Trophoblast cell (in vitro differentiated cells and primary cell): ENCODE data around the gene MYBPC1.

Experiments
- DNase-seq, 2 donors: peaks; one replicate each; pipeline ENCODE4 v3.0.0-alpha.2; 2016
- H2AFZ ChIP-seq: 2 replicates; pipeline ENCODE4 v1.6.1; 2013; ENCODE audit warnings: low read length, moderate library complexity, mild to moderate bottlenecking; ENCODE audit not compliant: insufficient read depth, poor library complexity
- H2AK5ac ChIP-seq: 2 replicates; pipeline ENCODE4 v1.6.1; 2013; ENCODE audit warnings: mild to moderate bottlenecking, low read length
- H2BK120ac ChIP-seq: 2 replicates; pipeline ENCODE4 v1.6.1; 2013; ENCODE audit warnings: low read length, mild to moderate bottlenecking, moderate library complexity; ENCODE audit not compliant: insufficient read depth, poor library complexity
- H2BK12ac ChIP-seq: 2 replicates; pipeline ENCODE4 v1.6.1; 2013; ENCODE audit warnings: mild to moderate bottlenecking, low read length, moderate library complexity
- H2BK5ac ChIP-seq: 2 replicates; pipeline ENCODE4 v1.6.1; 2013; ENCODE audit warnings: low read length, low read depth, moderate library complexity, mild to moderate bottlenecking; ENCODE audit not compliant: poor library complexity
- H3K14ac ChIP-seq: 2 replicates; pipeline ENCODE4 v1.6.1; 2013; ENCODE audit warnings: mild to moderate bottlenecking, low read length
- H3K18ac ChIP-seq: 2 replicates; pipeline ENCODE4 v1.6.1; 2013; ENCODE audit warnings: mild to moderate bottlenecking, low read length
- H3K23ac ChIP-seq: 2 replicates; pipeline ENCODE4 v1.6.1; 2013; ENCODE audit warnings: low read length
- H3K27ac ChIP-seq: 2 replicates; pipeline ENCODE4 v1.5.1; 2013; ENCODE audit warnings: low read depth, mild to moderate bottlenecking, inconsistent platforms, low read length, moderate library complexity
- H3K27me3 ChIP-seq: 2 replicates; pipeline ENCODE4 v1.6.1; 2013; ENCODE audit warnings: inconsistent platforms, mild to moderate bottlenecking, low read length, moderate library complexity; ENCODE audit not compliant: insufficient read depth
- H3K36me3 ChIP-seq, 2 experiments: 1 replicate in 1 of 2; 2 replicates in 1 of 2; pipeline ENCODE4 v1.6.1; 2013; ENCODE audit warnings: low read length in 2 of 2, mild to moderate bottlenecking in 2 of 2, moderate library complexity in 1 of 2; ENCODE audit not compliant: insufficient read depth in 2 of 2, control insufficient read depth in 1 of 2
- H3K4ac ChIP-seq: 2 replicates; pipeline ENCODE4 v1.6.1; 2013; ENCODE audit warnings: low read depth, mild to moderate bottlenecking, low read length, moderate library complexity
- H3K4me1 ChIP-seq, 2 experiments: 1 replicate in 1 of 2; 2 replicates in 1 of 2; pipeline ENCODE4 v1.6.1; 2013; ENCODE audit warnings: low read length in 2 of 2, mild to moderate bottlenecking in 2 of 2, moderate library complexity in 1 of 2; ENCODE audit not compliant: insufficient read depth in 2 of 2, control insufficient read depth in 1 of 2
- H3K4me2 ChIP-seq: 2 replicates; pipeline ENCODE4 v1.6.1; 2013; ENCODE audit warnings: inconsistent platforms, mild to moderate bottlenecking, low read length, moderate library complexity
- H3K4me3 ChIP-seq: 2 replicates; pipeline ENCODE4 v1.5.1; 2013; ENCODE audit warnings: mild to moderate bottlenecking, low read depth, low read length, inconsistent platforms
- H3K79me1 ChIP-seq: one replicate; pipeline ENCODE4 v1.6.1; 2013; ENCODE audit warnings: low read length
- H3K79me2 ChIP-seq: 2 replicates; pipeline ENCODE4 v1.6.1; 2013; ENCODE audit warnings: low read length, mild to moderate bottlenecking; ENCODE audit not compliant: control insufficient read depth, insufficient read depth, poor library complexity
- H3K9ac ChIP-seq: 2 replicates; pipeline ENCODE4 v1.6.1; 2013; ENCODE audit warnings: mild to moderate bottlenecking, low read length
- H3K9me3 ChIP-seq: 2 replicates; pipeline ENCODE4 v1.6.1; 2013; ENCODE audit warnings: low read depth, mild to moderate bottlenecking, control low read depth, inconsistent platforms, low read length; ENCODE audit not compliant: insufficient read depth
- H4K12ac ChIP-seq: 2 replicates; pipeline ENCODE4 v1.6.1; 2013; ENCODE audit warnings: low read depth, mild to moderate bottlenecking, low read length, moderate library complexity
- H4K8ac ChIP-seq: 2 replicates; pipeline ENCODE4 v1.6.1; 2013; ENCODE audit warnings: low read depth, mild to moderate bottlenecking, low read length, moderate library complexity
- H4K91ac ChIP-seq: one replicate; pipeline ENCODE4 v1.6.1; 2013; ENCODE audit warnings: low read depth, mild to moderate bottlenecking, low read length, moderate library complexity
- whole genome bisulfite sequencing: extraction: QIAGEN DNeasy Blood & Tissue Kit; methylation state at CpG from one replicate; pipeline ENCODE4 v1.1.7; 2013; ENCODE audit warnings: missing lambda C conversion rate; ENCODE audit not compliant: insufficient read length, insufficient coverage; ENCODE audit errors: extremely low coverage; 5-methylcytosine and 5-hydroxymethylcytosine counted together

MYBPC1 gene

DNA sequence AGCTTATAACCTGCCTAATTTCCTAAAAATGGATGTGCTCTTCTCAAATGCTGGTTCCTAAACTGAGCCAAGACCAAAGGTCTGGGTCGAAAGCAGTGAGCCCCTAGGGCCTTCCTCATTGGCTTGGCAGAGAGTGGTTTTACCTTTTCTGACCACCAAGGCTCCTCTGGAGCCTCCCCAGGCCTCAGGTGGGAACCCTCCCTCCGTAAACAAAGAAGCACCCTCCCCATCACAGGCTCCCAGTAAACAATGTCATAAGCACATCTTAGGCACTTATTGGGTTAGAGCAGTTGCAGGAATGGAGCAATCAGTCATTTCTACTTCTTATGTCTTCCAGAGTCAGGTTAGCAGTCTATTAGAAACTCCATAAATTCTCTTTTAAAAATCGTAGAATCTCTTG, 108.7 kb downstream of the MYBPC1 start:
- Histone ChIP-seq H2BK5ac (no peak overlapping the region), H3K4me1 (peaks cover 3 to 5% of the 10 kb centered on the region in 2 experiments), H3K79me2 (no peaks in the 10 kb centered on the region), H3K27ac (no peak overlapping the region), H3K9ac (no peak overlapping the region), H4K91ac (no peak overlapping the region), H3K79me1 (no peaks in the 10 kb centered on the region), H3K4me2 (no peak overlapping the region), H3K23ac (no peak overlapping the region), H3K9me3 (no peaks in the 10 kb centered on the region), H3K4me3 (no peak overlapping the region), H3K36me3 (no peaks in the 10 kb centered on the region), H2BK120ac (no peak overlapping the region), H3K27me3 (no peaks in the 10 kb centered on the region), H2AK5ac (no peak overlapping the region), H3K4ac (no peak overlapping the region), H4K12ac (no peak overlapping the region), H2AFZ (no peak overlapping the region), H4K8ac (peak overlapping the region; percentile 54), H3K18ac (peak overlapping the region; percentile 22), H2BK12ac (peak overlapping the region; percentile 31), H3K14ac (no peak overlapping the region)
- no peak for DNase-seq
- no CpG with 5 or more reads among the region's 3 CpGs for WGBS

DNA sequence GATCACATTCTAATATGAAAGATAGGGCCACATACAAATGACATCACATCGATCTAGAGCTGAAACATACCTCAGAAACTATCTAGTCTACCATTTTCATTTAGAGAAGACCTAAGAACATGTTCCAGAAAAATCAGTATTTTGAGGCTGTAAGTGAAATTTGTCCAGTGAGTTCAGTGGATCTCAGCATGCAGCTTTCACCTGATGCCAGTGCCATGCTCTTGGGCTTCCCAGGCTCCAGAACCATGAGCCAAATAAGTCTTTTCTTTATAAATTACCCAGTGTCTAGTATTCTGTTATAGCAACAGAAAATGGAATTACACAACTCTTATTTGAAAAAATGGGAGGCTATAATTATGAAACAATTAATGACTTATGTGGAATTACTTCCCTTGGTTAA, 111.6 kb downstream of the MYBPC1 start:
- H3K4me1 ChIP-seq: peaks cover 3 to 5% of the 10 kb centered on the region in 2 experiments
- no peaks in the 10 kb centered on the region for H3K27me3 ChIP-seq
- H4K91ac ChIP-seq: no peak overlapping the region
- H3K4ac ChIP-seq: no peak overlapping the region
- H3K4me2 ChIP-seq: no peak overlapping the region
- H2AFZ ChIP-seq: no peak overlapping the region
- no peak overlapping the region for H4K12ac ChIP-seq
- H3K4me3 ChIP-seq: no peak overlapping the region
- no peak overlapping the region for H4K8ac ChIP-seq
- no peak overlapping the region for H2BK120ac ChIP-seq
- no peak overlapping the region for H2BK5ac ChIP-seq
- H3K18ac ChIP-seq: no peak overlapping the region
- H2BK12ac ChIP-seq: no peak overlapping the region
- no peaks in the 10 kb centered on the region for H3K36me3 ChIP-seq
- H3K9me3 ChIP-seq: no peaks in the 10 kb centered on the region
- H3K27ac ChIP-seq: no peak overlapping the region
- WGBS: no CpG with 5 or more reads among the region's 1 CpG
- H3K79me2 ChIP-seq: no peaks in the 10 kb centered on the region
- H3K14ac ChIP-seq: no peak overlapping the region
- DNase-seq: no peak
- no peak overlapping the region for H3K23ac ChIP-seq
- no peak overlapping the region for H3K9ac ChIP-seq
- H2AK5ac ChIP-seq: no peak overlapping the region
- H3K79me1 ChIP-seq: no peaks in the 10 kb centered on the region

DNA sequence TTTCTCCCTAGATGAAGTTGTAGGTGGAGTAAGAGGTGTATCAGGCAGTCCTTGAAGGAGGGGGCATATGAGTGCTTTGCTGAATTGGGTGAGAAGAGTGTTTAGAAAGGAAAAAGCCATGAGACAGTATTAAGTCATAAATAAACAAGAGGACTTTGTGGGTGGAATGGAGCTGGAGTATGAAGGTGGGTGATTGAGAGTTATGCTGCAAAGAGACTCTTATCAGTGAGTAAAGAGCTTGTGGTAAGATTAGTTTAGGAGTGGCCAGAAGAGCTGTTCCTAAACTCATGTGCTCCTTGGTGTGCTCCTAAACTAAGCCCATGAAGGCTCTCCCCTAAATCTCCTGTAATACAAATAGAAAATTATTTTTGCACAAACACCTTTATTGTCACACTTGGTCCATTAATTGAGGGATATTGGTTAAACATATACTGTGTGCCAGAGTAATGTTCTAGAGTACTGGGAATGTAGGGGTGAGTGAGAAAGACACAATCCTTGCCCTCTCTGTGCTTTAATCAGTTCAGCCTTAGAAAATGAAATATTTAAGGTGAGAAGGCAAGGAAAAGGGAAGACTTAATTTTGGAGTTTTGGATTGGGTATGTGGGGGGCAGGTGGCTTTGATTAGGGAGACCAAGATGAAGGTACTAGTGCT, 112.5 kb downstream of the MYBPC1 start:
- Histone ChIP-seq H3K4me3 (no peak overlapping the region), H3K27ac (no peak overlapping the region), H3K36me3 (no peaks in the 10 kb centered on the region), H3K9me3 (no peaks in the 10 kb centered on the region), H3K18ac (no peak overlapping the region), H3K23ac (no peak overlapping the region), H3K79me2 (no peaks in the 10 kb centered on the region), H3K79me1 (no peaks in the 10 kb centered on the region), H4K8ac (no peak overlapping the region), H3K4me2 (no peak overlapping the region), H2BK12ac (no peak overlapping the region), H4K12ac (no peak overlapping the region), H2AFZ (no peak overlapping the region), H3K4ac (no peak overlapping the region), H2BK120ac (no peak overlapping the region), H3K27me3 (no peaks in the 10 kb centered on the region), H2BK5ac (no peak overlapping the region), H4K91ac (no peak overlapping the region), H2AK5ac (no peak overlapping the region), H3K14ac (no peak overlapping the region), H3K9ac (no peak overlapping the region), H3K4me1 (peaks cover 3 to 5% of the 10 kb centered on the region in 2 experiments)
- no peak for DNase-seq

DNA sequence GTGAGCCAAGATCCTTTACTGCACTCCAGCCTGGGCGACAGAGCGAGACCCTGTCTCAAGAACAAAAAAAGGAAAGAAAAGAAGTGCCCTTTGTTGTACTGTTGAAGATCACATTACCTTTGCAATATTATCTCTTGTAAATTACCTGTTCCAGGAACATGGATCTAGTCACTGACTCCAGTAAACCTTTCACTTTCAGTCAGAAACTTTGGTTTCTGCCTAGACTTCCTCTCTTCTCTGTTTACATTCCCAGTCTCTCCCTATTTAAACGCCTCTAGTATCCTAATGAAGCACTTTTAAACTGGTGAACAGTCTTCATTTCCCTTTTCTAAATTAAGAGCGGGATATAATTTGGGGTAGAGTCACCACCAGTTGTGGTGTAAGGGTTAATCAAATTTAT, 115.5 kb downstream of the MYBPC1 start:
- Histone ChIP-seq H3K9me3 (no peaks in the 10 kb centered on the region), H3K9ac (no peak overlapping the region), H3K4ac (no peak overlapping the region), H3K4me1 (peaks cover 0 to 4% of the 10 kb centered on the region in 2 experiments), H3K4me3 (no peak overlapping the region), H2AK5ac (no peak overlapping the region), H2BK12ac (no peak overlapping the region), H3K23ac (no peak overlapping the region), H4K8ac (no peak overlapping the region), H2BK5ac (no peak overlapping the region), H3K14ac (no peak overlapping the region), H4K12ac (no peak overlapping the region), H3K4me2 (no peak overlapping the region), H3K36me3 (no peaks in the 10 kb centered on the region), H3K27me3 (no peaks in the 10 kb centered on the region), H2BK120ac (no peak overlapping the region), H3K18ac (no peak overlapping the region), H2AFZ (no peak overlapping the region), H3K79me2 (no peaks in the 10 kb centered on the region), H4K91ac (no peak overlapping the region), H3K27ac (no peak overlapping the region), H3K79me1 (no peaks in the 10 kb centered on the region)
- DNase-seq: no peak
- WGBS: no CpG with 5 or more reads among the region's 4 CpGs
